ENCODE measurements around the gene LMX1B. TPM values are rescaled to one million over a fixed set of nuclear protein-coding genes. Genes with fewer than 3 reads are reported as not detected.
A peak's percentile ranks its signal among the peaks of the same experiment; 100 is the strongest.

The LMX1B gene
- polyA plus RNA-seq, 1 experiment: not detected

DNA sequence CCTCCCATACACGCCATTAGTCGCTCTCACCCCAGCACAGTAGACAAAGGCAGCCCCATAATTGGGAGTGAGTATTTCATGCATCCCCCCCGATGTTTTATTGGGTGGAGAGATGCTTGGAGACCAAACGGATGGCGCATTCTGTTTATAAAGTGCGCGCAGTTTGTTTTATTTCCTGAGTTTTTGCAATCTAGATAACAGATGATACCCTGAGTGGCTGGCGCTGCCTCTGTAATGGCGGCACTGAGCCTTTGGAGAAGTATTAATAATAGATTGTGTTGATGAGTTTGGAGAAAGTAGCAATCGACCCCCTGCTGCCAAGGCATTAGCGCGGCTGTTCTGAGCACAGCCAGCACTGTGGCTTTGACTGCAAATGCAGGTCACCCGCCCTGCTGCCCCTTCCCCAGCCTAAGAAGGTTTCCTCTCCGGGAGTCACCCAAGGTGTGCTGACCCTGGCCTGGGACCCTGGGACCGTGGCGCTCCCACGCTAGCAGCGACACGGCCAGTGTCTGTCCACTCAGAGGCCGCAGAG lies 74.3 kb downstream of the LMX1B start:
- no peak for DNase-seq (ENCODE audit: low read depth, low spot score)
- POLR2A ChIA-PET: no interaction called here
- peaks cover 50% of the 10 kb centered on the region for H3K27me3 ChIP-seq (ENCODE audit: control insufficient read depth, insufficient read depth, low read length)
- CTCF ChIA-PET: no interaction called here
- TF ChIP-seq, protein P1, sequence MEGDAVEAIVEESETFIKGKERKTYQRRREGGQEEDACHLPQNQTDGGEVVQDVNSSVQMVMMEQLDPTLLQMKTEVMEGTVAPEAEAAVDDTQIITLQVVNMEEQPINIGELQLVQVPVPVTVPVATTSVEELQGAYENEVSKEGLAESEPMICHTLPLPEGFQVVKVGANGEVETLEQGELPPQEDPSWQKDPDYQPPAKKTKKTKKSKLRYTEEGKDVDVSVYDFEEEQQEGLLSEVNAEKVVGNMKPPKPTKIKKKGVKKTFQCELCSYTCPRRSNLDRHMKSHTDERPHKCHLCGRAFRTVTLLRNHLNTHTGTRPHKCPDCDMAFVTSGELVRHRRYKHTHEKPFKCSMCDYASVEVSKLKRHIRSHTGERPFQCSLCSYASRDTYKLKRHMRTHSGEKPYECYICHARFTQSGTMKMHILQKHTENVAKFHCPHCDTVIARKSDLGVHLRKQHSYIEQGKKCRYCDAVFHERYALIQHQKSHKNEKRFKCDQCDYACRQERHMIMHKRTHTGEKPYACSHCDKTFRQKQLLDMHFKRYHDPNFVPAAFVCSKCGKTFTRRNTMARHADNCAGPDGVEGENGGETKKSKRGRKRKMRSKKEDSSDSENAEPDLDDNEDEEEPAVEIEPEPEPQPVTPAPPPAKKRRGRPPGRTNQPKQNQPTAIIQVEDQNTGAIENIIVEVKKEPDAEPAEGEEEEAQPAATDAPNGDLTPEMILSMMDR (IDR thresholded peaks at IDR 0.05; ENCODE audit: low read depth, low read length): no peak
- no peak overlapping the region for H3K4me3 ChIP-seq (ENCODE audit: low read depth, low read length)
- no peak overlapping the region for H3K27ac ChIP-seq (ENCODE audit: low read depth, low read length)
- no peaks in the 10 kb centered on the region; the same call in 1 of the 2 replicates for H3K9me3 ChIP-seq (ENCODE audit: control insufficient read depth, insufficient read depth, low read length)

DNA sequence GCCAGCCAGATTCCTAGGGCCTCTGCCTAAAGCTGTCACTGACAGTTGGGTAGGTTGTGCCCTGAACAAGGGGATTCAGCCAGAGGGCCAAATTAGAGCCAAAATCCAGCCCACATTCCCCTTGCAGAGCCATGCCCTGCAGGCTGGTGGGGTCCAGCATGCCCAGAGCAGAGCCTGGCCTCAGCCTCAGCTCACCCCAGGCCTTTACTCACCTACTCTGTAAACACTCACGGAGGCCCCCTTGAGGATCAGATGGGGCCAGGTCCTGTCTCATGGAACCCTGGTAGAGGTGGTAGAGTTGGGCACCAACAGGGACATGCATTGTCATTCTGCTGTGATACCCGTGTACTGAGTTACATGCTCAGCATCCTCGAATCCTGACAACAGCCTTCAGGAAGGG lies 74.9 kb downstream of the LMX1B start:
- POLR2A ChIA-PET: no interaction called here
- Histone ChIP-seq H3K27me3 (ENCODE audit: control insufficient read depth, insufficient read depth, low read length) (peaks cover 45% of the 10 kb centered on the region), H3K9me3 (ENCODE audit: control insufficient read depth, insufficient read depth, low read length) (no peaks in the 10 kb centered on the region; the same call in 1 of the 2 replicates), H3K4me3 (ENCODE audit: low read depth, low read length) (no peak overlapping the region), H3K27ac (ENCODE audit: low read depth, low read length) (no peak overlapping the region)
- DNase-seq (ENCODE audit: low read depth, low spot score): no peak
- TF ChIP-seq, protein P1 (IDR thresholded peaks at IDR 0.05; ENCODE audit: low read depth, low read length): no peak
- CTCF ChIA-PET: no interaction called here

DNA sequence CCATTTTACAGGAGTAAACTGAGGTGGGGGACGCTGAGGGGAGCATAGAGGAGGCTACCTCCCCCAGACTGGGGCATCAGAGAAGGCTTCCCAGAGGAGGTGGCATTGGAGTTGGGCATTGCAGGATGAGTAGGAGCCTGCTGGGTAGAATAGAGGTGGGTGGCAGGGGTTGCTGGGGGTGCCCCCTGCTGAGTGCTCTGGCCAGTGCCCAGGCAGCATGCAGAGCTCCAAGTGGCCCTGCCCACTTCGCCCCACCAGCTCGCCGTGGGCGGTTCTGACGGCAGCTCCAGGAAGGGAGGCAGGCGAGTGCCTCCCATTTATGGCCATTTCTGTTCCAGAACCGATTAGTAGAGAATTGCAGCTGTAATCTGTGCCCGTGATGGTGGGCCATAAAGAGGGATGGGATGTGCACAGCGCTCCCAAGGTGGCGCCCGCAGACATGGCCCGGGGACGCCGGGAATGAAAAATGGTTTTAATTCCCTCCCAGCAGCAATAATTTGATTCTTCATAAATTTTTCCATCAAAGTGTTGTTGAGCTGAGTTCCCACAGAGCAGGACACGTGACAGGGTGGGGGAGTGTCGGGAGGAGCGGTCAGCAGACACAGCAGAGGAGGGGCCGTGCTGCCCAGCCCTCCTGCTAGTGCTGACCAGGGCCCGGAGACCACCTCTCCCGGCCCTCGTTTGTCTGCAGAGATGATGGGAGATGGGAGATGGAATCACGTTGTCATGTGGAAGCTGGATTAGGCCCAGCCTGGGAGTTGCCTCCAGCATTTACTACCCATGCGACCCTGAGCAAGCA lies 75.5 kb downstream of the LMX1B start:
- DNase-seq (ENCODE audit: low read depth, low spot score): no peak
- no peak overlapping the region for H3K27ac ChIP-seq (ENCODE audit: low read depth, low read length)
- H3K4me3 ChIP-seq (ENCODE audit: low read depth, low read length): no peak overlapping the region
- H3K9me3 ChIP-seq (ENCODE audit: control insufficient read depth, insufficient read depth, low read length): no peaks in the 10 kb centered on the region; the same call in 1 of the 2 replicates
- TF ChIP-seq, protein P1 (IDR thresholded peaks at IDR 0.05; ENCODE audit: low read depth, low read length): no peak
- CTCF ChIA-PET: interaction anchor here (0.7 to 2.5 kb wide), 5 partner anchors 9 to 189 kb away, joined by 3 to 9 read pairs (median 4); no protein-coding TSS in a partner anchor
- peaks cover 39% of the 10 kb centered on the region for H3K27me3 ChIP-seq (ENCODE audit: control insufficient read depth, insufficient read depth, low read length)
- POLR2A ChIA-PET: no interaction called here

DNA sequence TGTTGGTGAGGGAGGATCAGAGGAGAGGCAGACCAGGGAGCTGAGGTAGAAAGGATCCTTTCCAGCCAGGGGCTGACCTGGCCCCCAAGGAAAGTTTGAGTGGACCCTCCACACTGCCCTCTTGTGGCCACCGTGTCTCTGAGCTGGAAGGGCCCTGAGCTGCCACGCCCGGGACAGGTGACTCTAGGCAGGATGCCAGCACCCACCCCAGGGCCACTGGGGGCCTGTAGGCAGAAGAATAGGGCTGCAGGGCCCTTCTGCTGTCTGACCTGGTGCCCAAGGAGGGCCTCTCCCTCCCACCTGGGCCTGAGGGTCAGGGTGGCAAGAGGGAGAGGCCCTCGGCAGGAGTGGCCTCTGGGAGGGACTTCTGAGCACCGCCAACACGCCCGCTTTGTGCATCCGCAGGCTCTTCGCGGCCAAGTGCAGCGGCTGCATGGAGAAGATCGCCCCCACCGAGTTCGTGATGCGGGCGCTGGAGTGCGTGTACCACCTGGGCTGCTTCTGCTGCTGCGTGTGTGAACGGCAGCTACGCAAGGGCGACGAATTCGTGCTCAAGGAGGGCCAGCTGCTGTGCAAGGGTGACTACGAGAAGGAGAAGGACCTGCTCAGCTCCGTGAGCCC lies 76.8 kb downstream of the LMX1B start:
- Histone ChIP-seq H3K4me3 (ENCODE audit: low read depth, low read length) (no peak overlapping the region), H3K27ac (ENCODE audit: low read depth, low read length) (no peak overlapping the region), H3K9me3 (ENCODE audit: control insufficient read depth, insufficient read depth, low read length) (no peaks in the 10 kb centered on the region; the same call in 1 of the 2 replicates), H3K27me3 (ENCODE audit: control insufficient read depth, insufficient read depth, low read length) (peaks cover 27% of the 10 kb centered on the region)
- DNase-seq (ENCODE audit: low read depth, low spot score): no peak
- POLR2A ChIA-PET: no interaction called here
- TF ChIP-seq, protein P1 (IDR thresholded peaks at IDR 0.05; ENCODE audit: low read depth, low read length): peak; percentile 49
- CTCF ChIA-PET: interaction anchor here (0.7 to 2.5 kb wide), 6 partner anchors 10 to 190 kb away, joined by 3 to 9 read pairs (median 4); no protein-coding TSS in a partner anchor
